H9 (cell line): Measurements from ENCODE around the gene F5. TPM values are rescaled to one million over a fixed set of nuclear protein-coding genes. Genes with fewer than 3 reads are reported as not detected.

Source experiments
- DNase-seq: peaks from one replicate; pipeline ENCODE4 v3.0.0-alpha.2; 2017
- H2AFZ ChIP-seq: one replicate; pipeline ENCODE4 v1.6.1; 2013; ENCODE audit warnings: mild to moderate bottlenecking, low read length, control low read depth, moderate library complexity
- H2AK5ac ChIP-seq: 2 replicates; pipeline ENCODE4 v1.6.1; 2013; ENCODE audit warnings: low read length, control low read depth, mixed read lengths; ENCODE audit not compliant: insufficient read length
- H2BK120ac ChIP-seq: one replicate; pipeline ENCODE4 v1.6.1; 2013; ENCODE audit warnings: low read depth, mild to moderate bottlenecking, low read length, control low read depth, inconsistent platforms; ENCODE audit not compliant: poor library complexity, severe bottlenecking
- H2BK12ac ChIP-seq: 2 replicates; pipeline ENCODE4 v1.6.1; 2013; ENCODE audit warnings: low read length, control low read depth, mixed read lengths, low read depth; ENCODE audit not compliant: insufficient read length
- H2BK15ac ChIP-seq: 2 replicates; pipeline ENCODE4 v1.6.1; 2013; ENCODE audit warnings: low read depth, low read length, control low read depth
- H2BK20ac ChIP-seq: one replicate; pipeline ENCODE4 v1.6.1; 2013; ENCODE audit warnings: low read depth, mild to moderate bottlenecking, low read length, control low read depth, inconsistent platforms; ENCODE audit not compliant: poor library complexity, severe bottlenecking
- H2BK5ac ChIP-seq: 2 replicates; pipeline ENCODE4 v1.6.1; 2013; ENCODE audit warnings: low read length, control low read depth, mixed read lengths; ENCODE audit not compliant: insufficient read length
- H3K14ac ChIP-seq: 2 replicates; pipeline ENCODE4 v1.6.1; 2013; ENCODE audit warnings: low read length, control low read depth; ENCODE audit not compliant: insufficient read depth
- H3K18ac ChIP-seq: 2 replicates; pipeline ENCODE4 v1.6.1; 2013; ENCODE audit warnings: low read depth, mild to moderate bottlenecking, mixed read lengths, low read length, control low read depth; ENCODE audit not compliant: insufficient read length
- H3K23ac ChIP-seq: 2 replicates; pipeline ENCODE4 v1.6.1; 2013; ENCODE audit warnings: low read length, control low read depth, mixed read lengths, low read depth; ENCODE audit not compliant: insufficient read length
- H3K23me2 ChIP-seq: 2 replicates; pipeline ENCODE4 v1.6.1; 2013; ENCODE audit warnings: low read depth, mild to moderate bottlenecking, mixed read lengths, low read length, control low read depth; ENCODE audit not compliant: insufficient read length, poor library complexity, severe bottlenecking
- H3K27ac ChIP-seq: 2 replicates; pipeline ENCODE4 v1.5.1; 2013; ENCODE audit warnings: low read length, control low read depth, mixed read lengths, low read depth; ENCODE audit not compliant: insufficient read length
- H3K27me3 ChIP-seq: 2 replicates; pipeline ENCODE4 v1.6.1; 2013; ENCODE audit warnings: low read length, control low read depth, inconsistent platforms; ENCODE audit not compliant: insufficient read depth
- H3K4ac ChIP-seq: 2 replicates; pipeline ENCODE4 v1.6.1; 2013; ENCODE audit warnings: low read depth, mild to moderate bottlenecking, control low read depth, inconsistent platforms, low read length, moderate library complexity
- H3K4me1 ChIP-seq: 2 replicates; pipeline ENCODE4 v1.6.1; 2013; ENCODE audit warnings: low read length, control low read depth, inconsistent platforms; ENCODE audit not compliant: insufficient read depth
- H3K4me2 ChIP-seq: 2 replicates; pipeline ENCODE4 v1.6.1; 2013; ENCODE audit warnings: low read length, control low read depth, mixed read lengths; ENCODE audit not compliant: insufficient read length, insufficient read depth
- H3K56ac ChIP-seq: 2 replicates; pipeline ENCODE4 v1.6.1; 2013; ENCODE audit warnings: low read depth, mild to moderate bottlenecking, mixed read lengths, low read length, control low read depth; ENCODE audit not compliant: insufficient read length
- H3K79me1 ChIP-seq: 2 replicates; pipeline ENCODE4 v1.6.1; 2013; ENCODE audit warnings: low read depth, mild to moderate bottlenecking, moderate library complexity, low read length, control low read depth, inconsistent platforms; ENCODE audit not compliant: insufficient read depth, poor library complexity, severe bottlenecking
- H3K79me2 ChIP-seq: 2 replicates; pipeline ENCODE4 v1.6.1; 2013; ENCODE audit warnings: low read length, control low read depth, inconsistent platforms; ENCODE audit not compliant: insufficient read depth
- H3K9ac ChIP-seq: 2 replicates; pipeline ENCODE4 v1.6.1; 2013; ENCODE audit warnings: low read length, control low read depth, mixed read lengths; ENCODE audit not compliant: insufficient read length; ENCODE audit errors: extremely low read depth
- H3K9me3 ChIP-seq: one replicate; pipeline ENCODE4 v1.6.1; 2013; ENCODE audit warnings: low read depth, low read length, inconsistent platforms; ENCODE audit not compliant: control insufficient read depth
- H3T11ph ChIP-seq: one replicate; pipeline ENCODE4 v1.6.1; 2013; ENCODE audit warnings: mild to moderate bottlenecking, low read length, control low read depth, inconsistent platforms
- H4K20me1 ChIP-seq: one replicate; pipeline ENCODE4 v1.6.1; 2013; ENCODE audit not compliant: control insufficient read depth, insufficient read length, insufficient read depth
- H4K5ac ChIP-seq: 2 replicates; pipeline ENCODE4 v1.6.1; 2013; ENCODE audit warnings: low read depth, mild to moderate bottlenecking, mixed read lengths, low read length, control low read depth; ENCODE audit not compliant: insufficient read length
- H4K8ac ChIP-seq: replicated peaks from 2 replicates; pipeline ENCODE4 v1.6.1; 2013; ENCODE audit warnings: low read length, control low read depth, mixed read lengths, low read depth; ENCODE audit not compliant: insufficient read length
- H4K91ac ChIP-seq: 2 replicates; pipeline ENCODE4 v1.6.1; 2013; ENCODE audit warnings: low read depth, mild to moderate bottlenecking, moderate library complexity, mixed read lengths, low read length, control low read depth; ENCODE audit not compliant: insufficient read length
- H3K27ac Mint-ChIP-seq, 3 experiments: 2 replicates in 2 of 3; 3 replicates in 1 of 3; pipeline ENCODE4 v1.8.0; 2020 to 2021; ENCODE audit warnings: mixed read lengths in 3 of 3, mild to moderate bottlenecking in 1 of 3, moderate library complexity in 1 of 3
- H3K27me3 Mint-ChIP-seq: 2 replicates; pipeline ENCODE4 v1.8.0; 2021; ENCODE audit warnings: low read depth, mild to moderate bottlenecking, moderate library complexity, mixed read lengths
- H3K36me3 Mint-ChIP-seq, 3 experiments: 2 replicates in 2 of 3; 3 replicates in 1 of 3; pipeline ENCODE4 v1.8.0; 2020 to 2021; ENCODE audit warnings: low read depth in 3 of 3, mixed read lengths in 3 of 3; ENCODE audit not compliant: insufficient read depth in 1 of 3
- H3K4me1 Mint-ChIP-seq, 2 experiments: 2 replicates each; pipeline ENCODE4 v1.8.0; 2020; ENCODE audit warnings: mixed read lengths in 2 of 2
- H3K4me3 Mint-ChIP-seq, 2 experiments: 2 replicates in 1 of 2; 3 replicates in 1 of 2; pipeline ENCODE4 v1.8.0; 2020 to 2021; ENCODE audit warnings: mild to moderate bottlenecking in 2 of 2, mixed read lengths in 2 of 2, moderate library complexity in 1 of 2
- H3K9me3 Mint-ChIP-seq, 2 experiments: 2 replicates in 1 of 2; 3 replicates in 1 of 2; pipeline ENCODE4 v1.8.0; 2020; ENCODE audit warnings: mild to moderate bottlenecking in 2 of 2, mixed read lengths in 2 of 2, moderate library complexity in 1 of 2
- WGBS: extraction: QIAGEN DNeasy Blood & Tissue Kit; methylation state at CpG from one replicate; pipeline ENCODE4 v1.1.7; 2013; ENCODE audit warnings: missing lambda C conversion rate, low lambda C conversion rate, mixed read lengths; ENCODE audit not compliant: insufficient read length; ENCODE audit errors: extremely low coverage; 5-methylcytosine and 5-hydroxymethylcytosine counted together
- total RNA-seq: library from RNA; stranded (reverse); gene quantifications from 2 replicates; pipeline ENCODE4 v1.2.1, GENCODE V29; 2021
- TF ChIP-seq, protein P1 (sequence below): fragments of 200-600 bp; sonication (generic); conservative IDR thresholded peaks from 3 replicates; pipeline ENCODE4 v1.8.0; 2021; ENCODE audit warnings: antibody characterized with exemption, mild to moderate bottlenecking

The F5 gene
- total RNA-seq, 1 experiment from 2014 or later = 0.04 TPM

DNA sequence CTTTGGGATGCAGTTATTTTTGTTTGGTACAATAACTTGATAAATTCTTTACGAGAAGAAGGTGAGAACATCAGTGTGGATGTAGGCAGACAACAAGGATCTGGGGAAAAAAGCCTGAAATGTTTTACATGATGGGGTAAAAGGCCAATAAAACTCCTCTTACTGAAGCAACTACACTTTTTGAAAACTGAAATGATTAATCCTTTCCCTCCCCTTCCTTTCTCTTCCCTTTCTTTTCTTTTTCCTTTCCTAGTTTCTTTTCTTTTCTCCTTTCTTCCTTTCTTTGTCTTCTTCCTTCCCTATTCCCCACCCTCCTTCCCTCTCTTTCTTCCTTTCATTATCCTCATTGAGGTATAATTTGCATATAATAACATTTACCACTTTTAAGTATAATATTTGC is 24.6 kb downstream of the F5 start:
- Histone ChIP-seq H3K4me2 (no peak overlapping the region), H4K20me1 (no peaks in the 10 kb centered on the region), H3T11ph (no peak overlapping the region), H2BK120ac (no peak overlapping the region), H3K23ac (no peak overlapping the region), H3K9ac (no peak overlapping the region), H3K79me2 (no peaks in the 10 kb centered on the region), H3K14ac (no peak overlapping the region), H3K23me2 (no peaks in the 10 kb centered on the region), H2AK5ac (no peak overlapping the region), H3K27ac (no peak overlapping the region), H2BK5ac (no peak overlapping the region), H4K8ac (no peak overlapping the region), H3K27me3 (no peaks in the 10 kb centered on the region), H2AFZ (no peak overlapping the region), H4K91ac (no peak overlapping the region), H3K4ac (no peak overlapping the region), H2BK15ac (no peak overlapping the region), H4K5ac (no peak overlapping the region), H3K9me3 (no peaks in the 10 kb centered on the region), H3K56ac (no peak overlapping the region), H2BK12ac (no peak overlapping the region), H3K79me1 (no peaks in the 10 kb centered on the region), H3K4me1 (no peaks in the 10 kb centered on the region), H2BK20ac (no peak overlapping the region), H3K18ac (no peak overlapping the region)
- DNase-seq = no peak
- Mint-ChIP-seq H3K4me1 (peaks cover 9 to 14% of the 10 kb centered on the region in 2 experiments), H3K27me3 (peaks cover 6% of the 10 kb centered on the region), H3K27ac (no peak overlapping the region), H3K4me3 (no peak overlapping the region), H3K9me3 (peaks cover 8 to 15% of the 10 kb centered on the region in 2 experiments; a peak in 4 of 5 replicates), H3K36me3 (peaks cover 0 to 4% (median 0%) of the 10 kb centered on the region in 3 experiments; a peak in 1 of 7 replicates)
- TF ChIP-seq, protein P1, sequence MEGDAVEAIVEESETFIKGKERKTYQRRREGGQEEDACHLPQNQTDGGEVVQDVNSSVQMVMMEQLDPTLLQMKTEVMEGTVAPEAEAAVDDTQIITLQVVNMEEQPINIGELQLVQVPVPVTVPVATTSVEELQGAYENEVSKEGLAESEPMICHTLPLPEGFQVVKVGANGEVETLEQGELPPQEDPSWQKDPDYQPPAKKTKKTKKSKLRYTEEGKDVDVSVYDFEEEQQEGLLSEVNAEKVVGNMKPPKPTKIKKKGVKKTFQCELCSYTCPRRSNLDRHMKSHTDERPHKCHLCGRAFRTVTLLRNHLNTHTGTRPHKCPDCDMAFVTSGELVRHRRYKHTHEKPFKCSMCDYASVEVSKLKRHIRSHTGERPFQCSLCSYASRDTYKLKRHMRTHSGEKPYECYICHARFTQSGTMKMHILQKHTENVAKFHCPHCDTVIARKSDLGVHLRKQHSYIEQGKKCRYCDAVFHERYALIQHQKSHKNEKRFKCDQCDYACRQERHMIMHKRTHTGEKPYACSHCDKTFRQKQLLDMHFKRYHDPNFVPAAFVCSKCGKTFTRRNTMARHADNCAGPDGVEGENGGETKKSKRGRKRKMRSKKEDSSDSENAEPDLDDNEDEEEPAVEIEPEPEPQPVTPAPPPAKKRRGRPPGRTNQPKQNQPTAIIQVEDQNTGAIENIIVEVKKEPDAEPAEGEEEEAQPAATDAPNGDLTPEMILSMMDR = no peak
- WGBS = no CpG with 5 or more reads among the region's 1 CpG
